GM15510 (cell line): ENCODE results near the gene TOP3B.

Source experiments
- POLR2A ChIP-seq: IDR thresholded peaks from 3 replicates; pipeline ENCODE4 v1.6.1; 2011; ENCODE audit warnings: borderline replicate concordance; ENCODE audit not compliant: insufficient read length; ENCODE audit errors: extremely low read depth

Gene TOP3B

GRCh38 chr22:22019659-22020424 lies 37.3 kb upstream of the TOP3B start:
- TF ChIP-seq POLR2A: no peak

- no peak for TF ChIP-seq POLR2A
Observed at GRCh38 chr22:22018825-22019658, 36.5 kb upstream of the TOP3B start.

GRCh38 chr22:22015631-22016030 lies 33.0 kb upstream of the TOP3B start:
- TF ChIP-seq POLR2A: no peak

DNA sequence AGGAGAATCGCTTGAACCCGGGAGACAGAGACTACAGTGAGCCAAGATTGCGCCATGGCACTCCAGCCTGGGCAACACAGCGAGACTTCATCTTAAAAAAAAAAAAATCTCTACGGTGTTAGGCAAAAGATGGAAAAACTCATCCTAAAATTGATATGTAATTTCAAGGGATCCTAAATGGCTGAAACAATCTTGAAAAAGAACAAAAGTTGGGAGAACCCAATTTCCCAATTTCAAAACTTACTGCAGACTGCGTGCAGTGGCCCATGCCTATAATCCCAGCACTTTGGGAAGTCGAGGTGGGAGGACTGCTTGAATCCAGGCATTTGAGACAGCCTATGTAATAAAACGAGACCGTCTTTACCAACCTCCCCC lies 31.7 kb upstream of the TOP3B start:
- TF ChIP-seq POLR2A: no peak

GRCh38 chr22:22013559-22014284 lies 31.1 kb upstream of the TOP3B start:
- no peak for TF ChIP-seq POLR2A

DNA sequence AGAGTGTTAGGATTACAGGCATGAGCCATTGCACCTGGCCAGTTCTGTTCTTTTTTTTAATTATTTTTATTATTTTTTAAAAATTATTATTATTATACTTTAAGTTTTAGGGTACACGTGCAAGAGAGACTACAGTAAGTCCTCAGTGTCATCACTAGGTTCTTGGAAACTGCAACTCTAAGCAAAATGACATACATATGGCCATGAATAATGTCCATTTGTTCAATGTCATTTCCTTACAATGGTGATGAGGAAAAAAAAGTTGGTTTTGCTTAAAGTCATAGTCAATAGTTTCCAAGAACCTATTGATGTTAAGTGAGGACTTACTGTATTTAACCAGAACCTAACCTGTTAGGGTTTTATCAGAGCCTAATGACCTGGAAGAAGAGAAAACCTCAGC lies 29.4 kb upstream of the TOP3B start:
- TF ChIP-seq POLR2A: no peak

- TF ChIP-seq POLR2A: no peak
Observed at GRCh38 chr22:22010358-22010757, 27.8 kb upstream of the TOP3B start.

DNA sequence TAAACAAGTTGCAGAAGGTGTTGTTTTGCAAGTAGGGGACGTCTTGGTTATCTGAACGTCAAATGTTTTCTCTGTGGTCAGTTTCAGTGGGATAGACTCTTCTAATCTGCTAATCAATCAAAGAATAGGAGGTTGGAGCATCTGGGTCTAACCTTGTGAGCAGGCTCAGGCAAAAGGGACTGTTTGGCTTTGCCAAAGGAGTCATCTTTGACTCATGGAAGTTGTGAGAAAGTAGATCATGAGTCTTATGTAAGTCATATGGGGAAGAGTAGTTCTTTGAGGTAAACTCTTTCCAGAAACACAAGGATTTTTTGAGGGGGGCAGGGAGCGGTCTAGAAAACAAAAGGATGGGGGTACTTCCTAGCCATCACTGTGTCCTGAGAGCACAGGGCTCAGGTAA lies 27.1 kb upstream of the TOP3B start:
- no peak for TF ChIP-seq POLR2A

GRCh38 chr22:22006596-22006990 lies 24.0 kb upstream of the TOP3B start:
- no peak for TF ChIP-seq POLR2A

GRCh38 chr22:22005945-22006595 lies 23.5 kb upstream of the TOP3B start:
- TF ChIP-seq POLR2A: no peak

GRCh38 chr22:22003233-22003632 lies 20.6 kb upstream of the TOP3B start:
- no peak for TF ChIP-seq POLR2A

- no peak for TF ChIP-seq POLR2A
Observed at GRCh38 chr22:22002526-22003055, 20.0 kb upstream of the TOP3B start.

DNA sequence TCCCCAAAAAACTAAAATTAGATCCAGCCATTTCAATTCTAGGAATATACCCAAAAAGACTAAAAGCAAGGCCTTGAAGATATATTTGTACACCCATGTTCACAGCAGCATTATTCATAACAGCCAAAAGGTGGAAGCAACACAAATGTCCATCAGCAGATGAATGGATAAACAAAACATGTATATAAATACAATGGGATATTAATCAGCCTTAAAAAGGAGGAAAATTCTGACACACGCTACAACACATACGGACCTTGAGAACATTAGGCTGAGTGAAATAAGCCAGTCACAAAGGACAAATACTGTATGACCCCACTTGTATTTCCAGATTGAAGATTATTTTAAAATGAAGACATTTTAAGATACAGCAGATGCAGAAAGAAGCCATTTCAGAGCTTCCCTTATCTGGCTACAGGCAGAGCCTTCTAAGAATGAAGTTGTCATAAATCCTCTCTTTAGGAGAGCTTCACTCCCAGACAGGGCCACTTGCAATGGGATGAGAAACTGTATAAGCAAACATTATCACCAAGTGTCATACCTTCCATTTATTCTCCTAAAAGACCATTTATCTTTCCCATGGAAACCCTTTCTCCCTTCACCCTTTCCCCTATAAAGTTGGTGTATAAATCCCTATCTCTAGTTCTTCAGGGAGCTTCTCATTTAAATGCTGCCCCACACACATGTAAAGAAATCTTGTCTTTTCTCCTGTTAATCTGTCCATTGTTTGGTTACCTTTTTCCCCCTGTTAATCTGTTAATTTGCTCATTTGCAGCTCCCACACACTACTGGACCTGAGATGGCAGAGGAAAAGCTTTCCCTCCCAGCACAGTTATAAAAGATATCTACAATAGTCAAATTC lies 19.3 kb upstream of the TOP3B start:
- TF ChIP-seq POLR2A: no peak
